ENCODE results near the gene NEU2. TPM values are rescaled to one million over a fixed set of nuclear protein-coding genes. Genes with fewer than 3 reads are reported as not detected.

Gene NEU2
- polyA plus RNA-seq, 1 experiment: not detected

- ChIA-PET CTCF (interaction anchor here (10.7 kb wide), 1 partner anchor 13 kb away, joined by 74 read pairs; no protein-coding TSS in a partner anchor), POLR2A (no interaction called here)
- DNase-seq (ENCODE audit: low read depth): no peak
- no peak for TF ChIP-seq CTCF (IDR thresholded peaks at IDR 0.05; ENCODE audit: insufficient read depth, low read depth, low read length)
- H3K4me3 ChIP-seq (ENCODE audit: low read depth, low read length): no peak overlapping the region
- H3K27me3 ChIP-seq (ENCODE audit: control insufficient read depth, insufficient read depth, low read length): peaks cover 8% of the 10 kb centered on the region
- no peaks in the 10 kb centered on the region for H3K36me3 ChIP-seq (ENCODE audit: control insufficient read depth, insufficient read depth, low read length)
Measured at GRCh38 chr2:233039846-233040530, 7.5 kb downstream of the NEU2 start.

GRCh38 chr2:233040571-233040970 is 8.1 kb downstream of the NEU2 start:
- H3K4me3 ChIP-seq (ENCODE audit: low read depth, low read length): no peak overlapping the region
- TF ChIP-seq CTCF (IDR thresholded peaks at IDR 0.05; ENCODE audit: insufficient read depth, low read depth, low read length): no peak
- no peak for DNase-seq (ENCODE audit: low read depth)
- ChIA-PET POLR2A (no interaction called here), CTCF (interaction anchor here (10.7 kb wide), 1 partner anchor 12 kb away, joined by 74 read pairs; no protein-coding TSS in a partner anchor)
- H3K27me3 ChIP-seq (ENCODE audit: control insufficient read depth, insufficient read depth, low read length): peaks cover 8% of the 10 kb centered on the region
- H3K36me3 ChIP-seq (ENCODE audit: control insufficient read depth, insufficient read depth, low read length): no peaks in the 10 kb centered on the region

- TF ChIP-seq CTCF (IDR thresholded peaks at IDR 0.05; ENCODE audit: insufficient read depth, low read depth, low read length): no peak
- DNase-seq (ENCODE audit: low read depth): no peak
- no peak overlapping the region for H3K4me3 ChIP-seq (ENCODE audit: low read depth, low read length)
- POLR2A ChIA-PET: no interaction called here
- no peaks in the 10 kb centered on the region for H3K36me3 ChIP-seq (ENCODE audit: control insufficient read depth, insufficient read depth, low read length)
- peaks cover 10% of the 10 kb centered on the region for H3K27me3 ChIP-seq (ENCODE audit: control insufficient read depth, insufficient read depth, low read length)
- CTCF ChIA-PET: interaction anchor here (0.8 to 10.7 kb wide), 2 partner anchors 11 to 13 kb away, joined by 4 to 74 read pairs; no protein-coding TSS in a partner anchor
Measured at GRCh38 chr2:233041722-233042323, 9.4 kb downstream of the NEU2 start.

GRCh38 chr2:233042549-233042948 is 10.1 kb downstream of the NEU2 start:
- POLR2A ChIA-PET: no interaction called here
- TF ChIP-seq CTCF (IDR thresholded peaks at IDR 0.05; ENCODE audit: insufficient read depth, low read depth, low read length): no peak
- CTCF ChIA-PET: interaction anchor here (10.7 kb wide), 1 partner anchor 10 kb away, joined by 74 read pairs; no protein-coding TSS in a partner anchor

GRCh38 chr2:233044974-233045605 is 12.6 kb downstream of the NEU2 start:
- ChIA-PET CTCF (interaction anchor here (10.7 kb wide), 1 partner anchor 8 kb away, joined by 74 read pairs; no protein-coding TSS in a partner anchor), POLR2A (no interaction called here)
- Histone ChIP-seq H3K36me3 (ENCODE audit: control insufficient read depth, insufficient read depth, low read length) (no peaks in the 10 kb centered on the region), H3K4me3 (ENCODE audit: low read depth, low read length) (no peak overlapping the region), H3K27me3 (ENCODE audit: control insufficient read depth, insufficient read depth, low read length) (peaks cover 18% of the 10 kb centered on the region)
- TF ChIP-seq CTCF (IDR thresholded peaks at IDR 0.05; ENCODE audit: insufficient read depth, low read depth, low read length): no peak
- no peak for DNase-seq (ENCODE audit: low read depth)

More at GRCh38 chr2:233042549-233042948, 10.1 kb downstream of the NEU2 start:
- H3K4me3 ChIP-seq (ENCODE audit: low read depth, low read length): no peak overlapping the region
- H3K36me3 ChIP-seq (ENCODE audit: control insufficient read depth, insufficient read depth, low read length): no peaks in the 10 kb centered on the region
- DNase-seq (ENCODE audit: low read depth): no peak
- peaks cover 12% of the 10 kb centered on the region for H3K27me3 ChIP-seq (ENCODE audit: control insufficient read depth, insufficient read depth, low read length)
